Thyroid gland (tissue), 4 donors: ENCODE measurements around the gene PC. TPM values are rescaled to one million over a fixed set of nuclear protein-coding genes. Genes with fewer than 3 reads are reported as not detected.

ENCODE experiments used
- DNase-seq, 2 donors: peaks; one replicate each; pipeline ENCODE4 v3.0.0-alpha.2; 2019
- H3K27ac ChIP-seq, 3 donors: fragments of 200-600 bp; sonication (generic); 1 replicate in 2 of 3; 2 replicates in 1 of 3; pipeline ENCODE4 v1.5.1; 2016 to 2019; ENCODE audit warnings: mild to moderate bottlenecking in 1 of 3, moderate library complexity in 1 of 3
- H3K27me3 ChIP-seq: fragments of 200-600 bp; sonication (generic); one replicate; pipeline ENCODE4 v1.5.1; 2019
- H3K36me3 ChIP-seq, 2 donors: fragments of 200-600 bp; sonication (generic); one replicate each; pipeline ENCODE4 v1.5.1; 2016 to 2019
- H3K4me1 ChIP-seq, 2 donors: fragments of 200-600 bp; sonication (generic); one replicate each; pipeline ENCODE4 v1.5.1; 2017 to 2019
- H3K4me3 ChIP-seq, 3 donors: fragments of 200-600 bp; sonication (generic); replicated peaks in 1 of 3; 1 replicate in 2 of 3; 2 replicates in 1 of 3; pipeline ENCODE4 v1.5.1; 2016; ENCODE audit warnings: mild to moderate bottlenecking in 1 of 3
- H3K9me3 ChIP-seq: fragments of 200-600 bp; sonication (generic); one replicate; pipeline ENCODE4 v1.5.1; 2017
- CTCF ChIP-seq, 6 experiments: fragments of 200-600 bp in 3 of 6; fragments of 450-650 bp in 3 of 6; sonication (generic) in 3 of 6; IDR thresholded peaks; one replicate each; pipeline ENCODE4 v1.5.1; 2016 to 2019; ENCODE audit warnings: antibody characterized with exemption in 6 of 6, mild to moderate bottlenecking in 2 of 6, inconsistent platforms in 1 of 6, moderate library complexity in 1 of 6
- POLR2A ChIP-seq, 2 donors: fragments of 450-650 bp; IDR thresholded peaks; one replicate each; pipeline ENCODE4 v1.6.1; 2017; ENCODE audit warnings: antibody characterized with exemption in 2 of 2, mild to moderate bottlenecking in 2 of 2, moderate library complexity in 1 of 2
- WGBS, 2 donors: methylation state at CpG; one replicate each; pipeline ENCODE4 v1.1.5; 2017; 5-methylcytosine and 5-hydroxymethylcytosine counted together
- intact Hi-C: fragments of 100-400 bp; cut with DNase I; formaldehyde crosslinking; loops from one replicate; pipeline ENCODE4 v1.15.1; 2023
- total RNA-seq, 4 donors: library from RNA; depleted of rRNA; stranded (reverse); fragments of >200 nt; gene quantifications; one replicate each; pipeline ENCODE4 v1.2.3, GENCODE V29; 2016

PC gene
- total RNA-seq, 4 donors from 2014 or later, result 5.4 to 34.3 (median 21.9) TPM

- DNase-seq, result no peak
- no peak for TF ChIP-seq CTCF (IDR thresholded peaks at IDR 0.05)
- Histone ChIP-seq H3K9me3 (no peaks in the 10 kb centered on the region), H3K4me1 (no peaks in the 10 kb centered on the region), H3K4me3 (no peak overlapping the region), H3K27me3 (no peaks in the 10 kb centered on the region), H3K27ac (no peak overlapping the region), H3K36me3 (no peaks in the 10 kb centered on the region)
- WGBS, 2 donors, result 72 to 75% methylated on average over 9 of the region's 9 CpGs
- intact Hi-C loops, result no loop called here
Measured at GRCh38 chr11:66934950-66935779, 23.0 kb downstream of the PC start.

GRCh38 chr11:66933531-66933930 lies 24.7 kb downstream of the PC start:
- no peak overlapping the region for H3K4me3 ChIP-seq
- H3K4me1 ChIP-seq, result no peaks in the 10 kb centered on the region
- H3K27ac ChIP-seq, result no peak overlapping the region
- 92 to 97% methylated on average over 3 of the region's 3 CpGs for WGBS, 2 donors
- no peak for TF ChIP-seq POLR2A (IDR thresholded peaks at IDR 0.05)
- TF ChIP-seq CTCF (IDR thresholded peaks at IDR 0.05), result no peak
- intact Hi-C loops, result no loop called here
- H3K27me3 ChIP-seq, result no peaks in the 10 kb centered on the region
- DNase-seq, result no peak
- no peaks in the 10 kb centered on the region for H3K9me3 ChIP-seq
- no peaks in the 10 kb centered on the region for H3K36me3 ChIP-seq

- Histone ChIP-seq H3K27me3 (no peaks in the 10 kb centered on the region), H3K27ac (no peak overlapping the region), H3K9me3 (no peaks in the 10 kb centered on the region), H3K4me1 (no peaks in the 10 kb centered on the region), H3K4me3 (no peak overlapping the region), H3K36me3 (no peaks in the 10 kb centered on the region)
- 91 to 93% methylated on average over 3 of the region's 3 CpGs for WGBS, 2 donors
- TF ChIP-seq CTCF (IDR thresholded peaks at IDR 0.05), result no peak
- no peak for TF ChIP-seq POLR2A (IDR thresholded peaks at IDR 0.05)
- no peak for DNase-seq
- intact Hi-C loops, result no loop called here
Measured at GRCh38 chr11:66932543-66932942, 25.6 kb downstream of the PC start.

GRCh38 chr11:66929753-66930152 lies 28.4 kb downstream of the PC start:
- H3K4me3 ChIP-seq, result no peak overlapping the region
- intact Hi-C loops, result no loop called here
- H3K27ac ChIP-seq, result no peak overlapping the region
- no peaks in the 10 kb centered on the region for H3K4me1 ChIP-seq
- H3K36me3 ChIP-seq, result no peaks in the 10 kb centered on the region
- no peaks in the 10 kb centered on the region for H3K9me3 ChIP-seq
- no peak for DNase-seq
- TF ChIP-seq CTCF (IDR thresholded peaks at IDR 0.05) (no peak), POLR2A (IDR thresholded peaks at IDR 0.05) (no peak)
- 71% methylated on average over 4 of the region's 4 CpGs for WGBS, 2 donors
- no peaks in the 10 kb centered on the region for H3K27me3 ChIP-seq

GRCh38 chr11:66924272-66924671 lies 33.9 kb downstream of the PC start:
- intact Hi-C loops, result no loop called here
- 92 to 97% methylated on average over 1 of the region's 1 CpG for WGBS, 2 donors

More at GRCh38 chr11:66924272-66924671, 33.9 kb downstream of the PC start:
- TF ChIP-seq POLR2A (IDR thresholded peaks at IDR 0.05), result no peak
- Histone ChIP-seq H3K27ac (no peak overlapping the region), H3K36me3 (no peaks in the 10 kb centered on the region), H3K9me3 (no peaks in the 10 kb centered on the region), H3K4me3 (no peak overlapping the region), H3K27me3 (no peaks in the 10 kb centered on the region), H3K4me1 (no peaks in the 10 kb centered on the region)
- no peak for DNase-seq
